RWPE2 (cell line): Measurements from ENCODE around the gene GAS6.

Experiments used
- ATAC-seq: fragments of 200-7000 bp; cut with Tn5 transposase; 3 replicates; pipeline ENCODE4 v1.9.1; 2021; ENCODE audit warnings: low read depth
- DNase-seq: peaks from one replicate; pipeline ENCODE4 v3.0.0-alpha.2; 2020; ENCODE audit warnings: low spot score
- H3K27ac ChIP-seq: fragments of 450-650 bp; 2 replicates; pipeline ENCODE4 v1.5.1; 2017; ENCODE audit warnings: mild to moderate bottlenecking; ENCODE audit not compliant: poor library complexity, severe bottlenecking
- H3K27me3 ChIP-seq: fragments of 250-450 bp; sonication (Bioruptor Pico); 2 replicates; pipeline ENCODE4 v1.5.1; 2021; ENCODE audit warnings: mild to moderate bottlenecking, moderate library complexity; ENCODE audit not compliant: insufficient read depth, poor library complexity, severe bottlenecking
- H3K36me3 ChIP-seq: fragments of 250-450 bp; sonication (Bioruptor Pico); 2 replicates; pipeline ENCODE4 v1.5.1; 2020; ENCODE audit warnings: low read depth, mild to moderate bottlenecking, moderate library complexity
- H3K4me1 ChIP-seq: fragments of 250-450 bp; sonication (Bioruptor Pico); 2 replicates; pipeline ENCODE4 v1.5.1; 2021; ENCODE audit warnings: mild to moderate bottlenecking, moderate library complexity; ENCODE audit not compliant: insufficient read depth, poor library complexity, severe bottlenecking
- H3K4me3 ChIP-seq: fragments of 250-450 bp; sonication (Bioruptor Pico); 2 replicates; pipeline ENCODE4 v1.5.1; 2021; ENCODE audit warnings: mild to moderate bottlenecking, moderate library complexity; ENCODE audit not compliant: severe bottlenecking
- H3K9me3 ChIP-seq: fragments of 250-450 bp; sonication (Bioruptor Pico); 2 replicates; pipeline ENCODE4 v1.5.1; 2021; ENCODE audit warnings: mild to moderate bottlenecking, moderate library complexity; ENCODE audit not compliant: severe bottlenecking
- CTCF ChIP-seq: fragments of 450-650 bp; IDR thresholded peaks from one replicate; pipeline ENCODE4 v1.5.1; 2017; ENCODE audit warnings: mild to moderate bottlenecking, moderate library complexity; ENCODE audit not compliant: poor library complexity, severe bottlenecking

The GAS6 gene

GRCh38 chr13:113813749-113814434 is 50.0 kb downstream of the GAS6 start:
- Histone ChIP-seq H3K9me3 (no peaks in the 10 kb centered on the region), H3K36me3 (no peaks in the 10 kb centered on the region), H3K27ac (no peak overlapping the region), H3K4me1 (no peaks in the 10 kb centered on the region), H3K4me3 (no peak overlapping the region), H3K27me3 (no peaks in the 10 kb centered on the region)
- DNase-seq = no peak
- TF ChIP-seq CTCF = no peak
- ATAC-seq = no peak

GRCh38 chr13:113813070-113813748 is 50.7 kb downstream of the GAS6 start:
- H3K27me3 ChIP-seq = no peaks in the 10 kb centered on the region
- no peaks in the 10 kb centered on the region for H3K36me3 ChIP-seq
- DNase-seq (no peak), ATAC-seq (no peak)
- H3K4me1 ChIP-seq = no peaks in the 10 kb centered on the region
- no peak overlapping the region for H3K27ac ChIP-seq
- no peak overlapping the region for H3K4me3 ChIP-seq
- no peaks in the 10 kb centered on the region for H3K9me3 ChIP-seq
- TF ChIP-seq CTCF = no peak

GRCh38 chr13:113812178-113813040 is 51.5 kb downstream of the GAS6 start:
- Histone ChIP-seq H3K27me3 (no peaks in the 10 kb centered on the region), H3K27ac (no peak overlapping the region), H3K4me1 (no peaks in the 10 kb centered on the region), H3K9me3 (no peaks in the 10 kb centered on the region), H3K36me3 (no peaks in the 10 kb centered on the region), H3K4me3 (no peak overlapping the region)
- TF ChIP-seq CTCF = no peak
- ATAC-seq (no peak), DNase-seq (no peak)

GRCh38 chr13:113811081-113811928 is 52.6 kb downstream of the GAS6 start:
- Histone ChIP-seq H3K36me3 (no peaks in the 10 kb centered on the region), H3K4me1 (no peaks in the 10 kb centered on the region), H3K4me3 (no peak overlapping the region), H3K9me3 (no peaks in the 10 kb centered on the region), H3K27me3 (no peaks in the 10 kb centered on the region), H3K27ac (no peak overlapping the region)
- DNase-seq = no peak
- TF ChIP-seq CTCF = no peak
- ATAC-seq = no peak
